Stimulated activated CD4-positive, alpha-beta T cell treated with anti-CD3 and anti-CD28 coated beads, Interleukin-15, amount 100 ng/mL, for 1 hour (primary cell): ENCODE results near the gene HMOX2.

Experiments
- DNase-seq, 2 donors: peaks; one replicate each; pipeline ENCODE4 v3.0.0-alpha.2; 2020; ENCODE audit warnings: low read depth in 1 of 2, low spot score in 1 of 2

Gene HMOX2

DNA sequence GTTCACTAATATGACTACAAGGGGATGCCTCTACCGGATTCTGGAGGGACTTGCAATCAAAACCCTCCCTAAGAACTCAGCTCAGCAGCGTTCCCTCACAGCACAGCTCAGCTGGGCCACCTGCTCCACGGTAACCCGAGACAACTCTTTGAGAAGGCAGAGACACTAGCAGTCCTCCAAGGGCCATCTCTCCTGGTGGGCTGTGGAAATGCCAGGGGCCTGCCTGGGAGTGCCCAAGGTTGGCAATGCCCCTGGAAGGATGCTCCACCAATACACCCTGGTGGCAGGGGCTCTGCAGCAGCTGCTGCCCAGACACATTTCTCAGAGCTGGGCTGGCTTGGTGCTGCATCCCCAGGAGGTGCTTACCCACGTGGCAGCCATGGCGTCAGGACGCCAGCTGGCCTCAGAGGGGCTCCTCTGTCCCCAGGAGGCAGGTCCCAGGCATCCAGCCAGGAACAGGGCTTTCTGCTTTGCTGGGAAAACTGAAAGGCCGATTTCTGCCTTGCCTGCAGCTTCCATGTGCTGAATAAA is 45.9 kb downstream of the HMOX2 start:
- DNase-seq = no peak

DNA sequence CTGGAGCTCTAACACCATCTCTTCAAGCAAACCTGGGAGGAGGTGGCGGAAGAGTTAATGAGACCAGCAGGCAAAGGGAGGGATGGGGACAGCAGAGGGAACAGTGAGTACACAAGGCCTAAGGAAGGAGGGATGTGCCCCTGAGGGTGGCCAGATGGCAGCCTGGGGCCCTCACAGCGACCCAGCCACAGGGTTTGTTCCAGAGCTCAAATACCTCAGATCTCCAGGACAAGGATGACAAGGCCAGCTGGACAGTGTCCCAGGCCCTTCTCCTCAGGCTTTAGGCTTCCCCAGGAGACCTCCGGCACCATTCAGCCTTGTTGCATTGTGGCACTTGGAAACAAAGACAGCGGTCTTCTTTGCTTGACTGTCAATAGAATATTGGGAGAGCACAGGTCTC is 47.5 kb downstream of the HMOX2 start:
- no peak for DNase-seq

DNA sequence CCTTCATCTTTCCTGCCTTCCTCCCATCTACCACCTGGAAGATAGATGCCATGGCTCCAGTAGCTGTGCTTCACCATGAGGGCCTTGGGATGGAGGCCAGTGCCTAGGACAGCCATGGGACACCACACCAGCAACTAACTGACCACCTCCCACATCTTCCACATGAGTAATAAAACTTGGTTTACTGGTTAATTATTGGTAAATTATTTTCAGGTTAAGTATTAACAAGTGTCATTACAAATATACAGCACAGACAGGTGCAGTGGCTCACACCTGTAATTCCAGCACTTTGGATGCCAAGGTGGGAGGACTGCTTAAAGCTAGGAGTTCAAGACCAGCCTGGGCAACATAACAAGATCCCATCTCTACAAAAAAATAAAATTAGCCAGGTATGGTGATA is 48.4 kb downstream of the HMOX2 start:
- no peak for DNase-seq

DNA sequence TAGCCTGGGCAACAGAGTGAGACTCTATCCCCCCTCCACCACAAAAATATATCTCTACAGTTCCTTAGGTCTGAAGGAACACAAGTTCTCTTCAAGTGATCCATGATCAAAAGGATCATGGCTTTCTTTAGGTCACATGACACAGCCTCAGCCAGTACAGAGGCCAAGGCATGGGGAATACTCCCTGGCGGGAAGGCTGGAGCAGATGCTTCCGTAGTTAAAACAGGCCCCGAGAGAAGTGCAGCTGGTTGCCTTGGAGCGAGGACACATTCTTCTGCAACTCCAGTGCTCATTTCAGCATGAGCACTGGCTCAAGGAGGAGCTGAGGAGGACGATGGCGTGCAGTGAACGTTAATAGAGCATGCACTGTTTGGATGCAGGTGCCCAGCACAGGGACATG is 48.9 kb downstream of the HMOX2 start:
- DNase-seq = no peak

DNA sequence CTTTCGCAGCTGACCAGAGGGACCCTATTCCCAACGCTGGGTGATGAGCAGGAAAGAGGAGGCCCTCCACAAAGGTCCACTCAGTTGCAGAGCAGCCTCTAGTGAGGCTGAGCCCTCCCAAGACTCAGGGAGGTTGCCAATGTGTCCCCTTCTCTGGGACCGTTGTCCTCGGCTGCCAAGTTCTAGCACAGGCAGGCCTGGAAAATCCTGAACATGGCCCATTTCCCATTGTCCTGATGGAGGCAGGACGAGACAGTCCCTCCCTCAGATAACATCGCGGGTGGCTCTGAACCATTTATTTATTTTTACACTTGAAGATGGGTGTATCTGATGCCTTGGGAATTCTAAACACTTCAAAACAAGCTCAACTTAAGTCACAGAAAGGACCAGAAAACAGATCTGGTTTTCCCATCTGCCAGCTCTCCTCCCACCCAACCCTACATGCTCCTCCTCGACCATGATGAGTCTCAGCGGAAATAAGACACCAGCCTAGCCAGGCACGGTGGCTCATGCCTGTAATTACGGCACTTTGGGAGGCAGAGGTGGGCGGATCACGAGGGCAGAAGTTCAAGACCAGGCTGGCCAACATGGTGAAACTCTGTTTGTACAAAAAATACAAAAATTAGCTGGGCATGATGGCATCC is 49.6 kb downstream of the HMOX2 start:
- DNase-seq = no peak

DNA sequence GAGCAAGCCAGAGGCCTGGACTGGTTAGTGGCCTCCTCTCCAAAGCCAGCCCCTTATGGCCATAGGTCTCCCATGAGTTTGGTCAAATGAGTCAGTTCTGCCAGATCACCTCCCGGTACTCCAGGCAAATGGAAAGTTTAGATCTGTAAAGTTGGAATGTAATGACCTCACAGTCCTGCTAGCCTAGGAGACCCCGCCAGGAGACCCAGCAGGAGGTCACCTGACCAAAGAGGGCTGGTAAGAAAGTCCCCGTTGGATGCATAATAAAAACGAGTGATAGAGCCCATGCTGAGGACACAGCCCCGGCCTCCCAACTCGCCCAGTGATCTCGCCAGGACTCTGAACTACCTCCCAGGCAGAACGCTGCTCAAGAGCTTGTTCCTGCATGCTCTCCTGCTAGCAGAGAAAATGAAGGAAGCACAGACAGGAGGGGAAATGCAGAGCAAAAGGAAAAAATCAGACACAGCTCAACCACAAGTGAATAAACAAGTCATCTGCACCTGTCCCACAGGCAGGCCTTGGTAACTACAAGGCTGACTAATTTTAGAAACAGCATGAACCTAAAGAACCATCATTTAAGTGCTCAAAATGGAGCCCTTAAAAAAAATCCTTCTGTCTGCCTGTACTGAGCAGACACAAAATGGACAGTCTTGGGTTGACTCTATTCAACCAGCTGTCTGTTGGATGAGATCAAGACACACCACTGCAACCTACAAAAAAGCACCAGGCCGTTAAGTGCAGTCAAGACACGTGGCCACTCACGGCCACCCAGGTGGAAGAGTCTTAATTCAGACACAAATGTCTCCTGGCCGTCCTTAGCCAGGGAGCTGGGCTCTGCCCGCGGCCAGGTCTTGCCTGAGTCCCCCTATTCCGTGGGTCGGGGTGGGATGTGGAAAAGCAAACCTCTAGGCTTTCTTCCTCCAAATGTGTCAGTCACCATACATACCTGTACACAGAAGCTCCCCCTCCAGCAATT is 53.2 kb downstream of the HMOX2 start:
- no peak for DNase-seq

DNA sequence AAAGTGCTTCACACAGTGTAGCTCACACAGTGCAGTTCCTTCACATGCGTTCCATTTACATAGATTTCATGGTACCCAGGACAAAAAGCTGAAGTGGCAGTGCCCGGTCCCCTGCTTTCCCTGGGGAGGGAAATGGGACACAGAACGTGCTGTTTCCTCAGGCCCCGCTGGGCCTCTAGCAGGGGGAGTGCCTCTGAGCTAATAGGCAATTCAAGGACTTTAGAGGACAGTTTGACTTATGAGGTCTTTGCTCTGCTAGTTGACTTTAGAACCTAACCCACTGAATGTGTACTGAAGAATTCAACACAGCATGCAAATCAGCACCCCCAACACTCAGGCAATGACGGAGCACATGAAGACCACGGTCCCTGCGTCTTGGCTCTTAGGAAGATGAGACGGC is 55.6 kb downstream of the HMOX2 start:
- DNase-seq = no peak

DNA sequence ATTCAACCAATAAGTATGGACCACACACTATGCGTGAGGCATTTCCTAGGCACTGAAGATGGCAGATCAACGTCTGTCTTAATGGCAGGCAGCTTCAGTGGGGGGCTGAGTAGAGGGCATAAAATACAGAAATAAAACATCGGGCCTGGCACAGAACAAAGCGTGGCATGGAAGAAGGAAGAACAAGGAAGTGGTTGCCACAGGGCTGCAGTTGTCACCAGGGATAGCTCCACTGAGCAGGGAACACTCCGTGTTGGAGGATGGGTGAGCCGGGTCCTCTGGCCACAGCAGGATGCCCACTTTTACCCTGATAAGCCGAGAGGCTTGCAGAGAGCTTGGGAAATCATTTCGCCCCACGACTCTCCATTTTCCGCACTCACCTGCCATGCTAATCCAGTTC is 56.0 kb downstream of the HMOX2 start:
- no peak for DNase-seq

DNA sequence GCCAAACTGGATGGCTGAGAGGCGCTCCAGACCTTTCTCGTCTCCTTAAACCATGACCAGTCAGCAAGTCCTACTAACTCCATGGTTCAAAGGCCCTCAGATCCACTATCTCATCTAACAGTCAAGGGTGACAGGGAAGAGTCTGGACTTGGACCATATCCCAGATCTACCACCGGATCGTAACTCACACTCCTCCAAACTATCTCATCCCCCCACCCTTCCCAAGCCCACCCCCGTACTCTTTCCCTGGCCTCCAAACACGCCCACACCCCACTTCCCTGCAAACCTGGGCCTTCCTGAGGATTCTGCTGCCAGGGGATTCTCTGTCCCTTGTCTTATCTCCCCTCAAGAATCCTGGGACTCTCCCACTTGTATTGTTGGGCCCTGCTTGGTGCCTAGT is 57.3 kb downstream of the HMOX2 start:
- no peak for DNase-seq

DNA sequence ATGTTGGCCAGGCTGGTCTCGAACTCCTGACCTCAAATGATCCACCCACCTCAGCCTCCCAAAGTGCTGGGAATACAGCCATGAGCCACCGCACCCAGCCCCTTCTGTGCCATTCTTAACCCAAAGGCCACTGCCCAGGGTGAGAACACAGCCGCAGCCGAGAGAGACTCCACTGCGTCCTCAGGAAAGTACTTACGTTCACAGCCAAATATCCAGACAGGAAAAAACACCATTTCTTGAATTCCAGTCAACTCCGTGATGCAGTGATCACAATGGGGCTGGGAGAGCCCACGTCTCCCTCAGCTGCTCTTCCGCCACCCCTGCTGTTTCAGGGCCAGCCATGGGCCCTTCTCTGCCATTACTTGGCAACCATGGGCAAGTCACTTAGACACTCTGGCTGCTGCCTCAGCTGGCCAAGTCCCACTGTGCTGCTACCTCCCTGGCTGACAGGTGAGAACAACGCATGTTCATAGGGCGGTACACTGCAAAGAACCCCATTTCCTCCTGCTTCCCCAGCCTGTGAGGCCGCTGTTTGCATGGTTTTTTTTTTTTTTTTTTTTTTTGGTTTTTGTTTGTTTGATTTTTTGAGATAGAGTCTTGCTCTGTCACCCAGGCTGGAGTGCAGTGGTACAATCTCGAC is 58.1 kb downstream of the HMOX2 start:
- no peak for DNase-seq

DNA sequence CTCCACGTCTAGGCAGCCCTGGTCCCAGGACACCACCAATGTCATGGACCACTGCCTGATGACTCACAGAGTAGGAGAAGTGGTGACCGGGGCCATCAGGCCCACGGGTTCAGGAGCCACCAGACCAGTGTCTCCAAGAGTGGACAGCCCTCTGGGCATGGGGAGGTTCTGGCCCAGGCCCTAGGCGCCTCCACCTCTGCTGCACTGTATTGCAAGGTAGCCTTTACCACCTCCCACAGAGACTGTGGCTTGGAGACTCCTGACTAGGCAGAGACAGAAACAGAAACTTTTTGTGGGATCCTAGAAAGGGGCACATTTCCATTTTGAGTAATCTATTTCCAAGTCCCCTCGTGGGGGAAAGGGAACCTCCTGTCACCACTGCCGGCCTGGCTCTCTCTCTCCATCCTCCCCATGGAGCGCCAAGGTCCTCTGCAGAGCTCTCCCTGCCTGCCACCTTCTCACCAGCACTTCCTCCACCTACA is 59.5 kb downstream of the HMOX2 start:
- DNase-seq = no peak

DNA sequence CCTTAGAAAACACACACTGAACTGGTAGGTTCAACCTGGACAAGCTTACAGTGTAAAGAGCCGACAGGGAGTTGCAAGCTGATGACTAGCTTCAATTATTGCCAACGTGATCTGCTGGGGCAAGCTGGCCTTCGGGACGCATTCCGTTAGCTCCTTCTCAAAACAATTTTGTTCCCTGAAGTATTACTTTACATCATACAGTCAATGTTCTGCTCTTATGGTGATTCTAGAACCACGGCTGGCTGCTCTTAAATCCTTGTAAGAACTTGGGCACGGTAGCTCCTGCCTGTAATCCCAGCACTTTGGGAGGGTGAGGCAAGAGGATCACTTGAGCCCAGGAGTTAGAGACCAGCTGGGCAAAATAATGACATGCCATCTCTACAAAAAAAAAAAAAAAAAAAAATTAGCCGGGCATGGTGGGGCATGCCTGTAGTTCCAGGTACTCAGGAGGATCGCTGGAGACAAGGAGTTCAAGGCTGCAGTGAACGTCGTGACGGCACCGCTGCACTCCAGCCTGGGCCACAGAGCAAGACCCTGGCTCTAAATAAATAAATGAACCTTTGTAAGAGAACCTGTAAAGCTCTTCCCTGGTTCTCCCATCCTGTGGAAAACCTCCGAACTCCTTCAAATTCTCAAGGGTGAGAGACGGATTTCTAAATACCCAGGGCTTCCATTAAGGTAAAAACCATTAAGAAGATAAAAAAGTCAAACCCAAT is 60.4 kb downstream of the HMOX2 start:
- DNase-seq = no peak

DNA sequence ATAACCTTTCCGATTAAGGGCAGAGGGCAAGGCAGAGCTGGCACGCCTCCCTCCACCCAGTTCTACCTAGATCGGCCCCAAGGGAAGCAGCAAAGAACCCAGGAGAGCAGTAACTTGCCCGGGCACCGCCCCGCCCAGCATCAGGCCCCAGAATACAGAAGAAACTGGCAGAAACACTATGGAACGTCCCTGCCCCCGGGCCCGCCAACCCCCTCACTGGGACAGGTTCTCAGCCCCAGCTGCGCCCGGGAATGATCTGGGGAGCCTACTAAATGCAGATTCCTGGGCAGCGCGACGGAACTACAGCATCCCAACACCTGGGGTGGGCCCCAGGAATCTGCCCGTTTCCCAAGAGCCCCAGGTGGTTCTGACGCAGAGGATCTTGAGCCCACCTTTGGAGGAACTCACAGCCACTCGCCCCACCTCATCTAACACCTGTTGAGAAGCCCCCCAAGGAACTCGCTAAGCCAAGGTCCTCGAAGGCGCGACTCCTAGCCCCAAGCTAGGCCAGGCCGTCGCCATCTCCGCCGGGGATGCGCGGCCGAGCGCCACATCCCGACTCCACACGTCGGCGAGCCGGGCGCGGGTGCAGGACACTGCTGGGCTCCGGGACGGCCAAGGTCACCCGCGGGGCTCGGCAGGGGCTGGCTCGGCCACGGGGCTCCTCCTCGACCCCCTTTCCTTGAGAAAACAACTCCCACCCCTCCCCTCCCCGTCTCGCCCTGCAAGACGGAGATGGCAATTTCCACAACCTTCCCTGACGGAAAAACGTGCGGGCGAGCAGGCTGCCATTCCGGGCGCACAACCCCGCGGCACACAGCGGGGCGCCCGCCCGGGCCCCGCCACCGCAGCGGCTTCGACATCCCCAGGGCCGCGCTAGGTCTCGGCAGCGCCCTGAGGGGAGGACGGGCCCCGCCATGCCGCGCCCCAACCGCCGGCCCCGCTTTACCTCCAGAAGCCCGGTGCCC is 61.5 kb downstream of the HMOX2 start:
- DNase-seq = peak in 1 of 2 donors; percentile 9

DNA sequence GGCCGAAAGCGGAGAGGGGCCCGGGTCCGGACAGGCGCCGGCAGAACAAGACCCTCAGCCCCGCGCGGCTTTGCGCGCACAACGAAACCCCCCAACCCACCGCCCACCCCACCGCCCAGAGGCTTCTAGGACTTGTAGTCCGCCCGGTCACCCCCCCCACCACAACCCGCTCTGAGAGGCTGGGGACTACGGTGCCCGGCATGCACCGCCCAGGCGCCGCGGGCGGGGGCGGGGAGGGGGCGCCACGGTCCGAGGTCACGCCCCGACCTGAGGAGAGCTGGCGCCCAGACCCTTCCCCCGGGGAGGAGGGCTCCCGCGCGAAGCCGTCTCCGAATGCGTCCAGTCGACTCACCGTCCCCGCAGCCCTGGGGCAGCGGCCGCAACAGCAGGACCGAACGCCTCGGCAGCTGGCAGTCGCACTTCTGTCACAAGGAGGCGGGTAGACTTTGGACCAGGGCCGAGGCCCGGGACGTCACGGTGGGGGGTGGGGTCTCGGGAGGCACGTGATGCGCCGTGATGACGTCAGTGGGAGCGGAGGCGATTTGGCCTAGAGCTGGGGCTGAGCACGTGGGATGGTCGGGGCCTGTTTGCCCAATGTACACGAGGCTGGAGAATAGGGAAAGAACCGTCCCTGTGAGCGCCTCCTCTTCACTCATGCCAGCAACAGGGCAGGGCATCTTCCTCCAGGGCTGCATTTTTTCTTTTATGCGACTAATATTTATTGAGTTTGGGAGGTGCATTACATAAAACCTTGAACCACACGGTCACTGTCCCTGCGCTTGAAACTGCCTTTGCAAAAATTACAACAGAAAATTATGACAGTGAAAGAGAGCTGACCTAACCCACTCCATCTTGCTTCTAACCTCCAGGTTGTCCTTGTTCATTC is 62.4 kb downstream of the HMOX2 start, which contains the start of gene CDIP1:
TSS of gene CDIP1 (minus strand) at position 424 of the 886 bp plus-strand sequence. CDS start 24,643 bp downstream, outside the sequence.
- DNase-seq = peak; percentile 88 to 96

DNA sequence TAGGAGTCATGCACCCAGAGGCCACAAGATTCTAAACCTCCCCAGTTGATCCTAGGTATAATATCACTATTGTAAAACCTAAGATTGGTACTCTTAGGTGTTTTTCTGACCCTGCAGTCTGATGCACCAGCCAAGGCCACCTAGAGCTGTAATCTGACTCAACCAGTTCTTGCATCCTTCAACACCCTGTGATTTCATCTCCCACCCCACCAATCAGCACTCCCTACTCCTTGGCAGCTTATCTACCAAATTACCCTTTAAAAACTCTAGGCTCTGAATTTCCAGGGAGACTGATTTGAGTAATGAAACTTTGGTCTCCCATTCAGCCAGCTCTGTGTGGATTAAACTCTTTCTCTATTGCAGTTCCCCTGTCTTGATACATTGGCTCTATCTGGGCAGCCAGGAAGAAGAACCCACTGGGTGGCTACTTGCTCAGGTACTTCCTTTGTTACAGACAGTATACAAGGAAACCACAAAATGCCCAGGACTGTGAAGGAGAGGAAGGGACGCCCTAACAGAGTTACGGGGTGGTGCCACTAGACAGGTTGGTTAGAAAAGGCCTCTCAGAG is 63.6 kb downstream of the HMOX2 start:
- no peak for DNase-seq

DNA sequence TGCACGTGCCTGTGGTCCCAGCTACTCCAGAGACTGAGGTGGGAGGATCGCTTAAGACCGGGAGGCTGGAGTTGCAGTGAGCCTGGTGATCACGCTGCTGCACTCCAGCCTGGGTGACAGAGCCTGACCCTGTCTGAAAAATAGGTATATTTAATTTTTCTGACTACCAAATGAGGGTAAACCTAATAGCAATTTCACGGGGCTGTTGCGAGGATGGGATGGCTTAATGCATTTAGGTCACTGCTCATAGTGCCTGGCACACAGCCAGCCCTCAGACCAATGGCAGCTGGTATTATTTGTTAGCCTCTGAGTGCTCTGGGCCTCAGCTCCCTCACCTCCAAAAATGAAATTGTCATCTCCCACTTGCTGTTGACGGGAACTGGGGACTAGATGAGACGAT is 68.3 kb downstream of the HMOX2 start:
- no peak for DNase-seq

DNA sequence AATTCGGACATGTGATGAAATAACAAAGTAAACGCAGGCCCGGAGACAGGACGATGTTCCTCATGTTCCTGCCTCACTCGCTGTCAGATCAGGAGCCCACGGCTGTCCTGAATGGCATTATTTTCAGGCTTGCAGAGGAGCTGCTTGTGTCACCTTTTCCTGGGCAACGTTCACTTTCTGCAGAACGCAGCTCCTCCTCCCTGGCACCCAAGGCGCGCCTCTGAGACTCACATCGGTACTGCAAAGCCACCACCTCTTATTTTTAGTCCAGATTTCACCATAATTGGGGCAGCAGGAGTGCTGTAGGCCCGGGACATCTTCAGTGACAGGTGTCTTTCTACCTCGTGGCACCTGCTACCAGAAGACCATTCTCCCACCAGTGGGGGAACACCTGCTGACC is 71.9 kb downstream of the HMOX2 start:
- DNase-seq = no peak

DNA sequence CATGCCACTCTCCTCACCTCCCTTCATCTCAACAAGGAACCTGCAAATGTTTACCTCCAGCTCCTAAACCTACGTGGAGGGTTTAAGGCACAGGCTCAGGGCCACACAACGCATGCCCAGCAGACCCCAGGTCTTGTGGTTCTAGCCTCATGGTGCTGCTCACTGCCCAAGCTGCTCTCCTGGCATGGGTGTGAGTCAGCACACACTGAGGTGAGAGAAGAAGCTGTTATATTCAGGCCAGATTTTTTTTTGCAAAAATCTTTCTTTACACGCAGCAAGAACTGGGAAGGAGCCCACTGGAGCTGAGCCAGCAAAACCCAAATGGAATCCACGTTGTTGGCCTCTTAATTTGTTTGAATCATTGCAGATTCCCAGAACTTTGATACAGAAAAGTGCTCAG is 74.4 kb downstream of the HMOX2 start:
- DNase-seq = no peak
